HuH-7.5 (cell line): Measurements from ENCODE around the gene THOP1.
"Not testable (repeated sequence)": the region's sequence is repeated elsewhere in the genome, so short reads cannot be mapped to it uniquely, and the experiment has no call there.

Experiments
- DNase-seq: peaks from one replicate; pipeline ENCODE4 v3.0.0; 2011; ENCODE audit warnings: low spot score

Gene THOP1

DNA sequence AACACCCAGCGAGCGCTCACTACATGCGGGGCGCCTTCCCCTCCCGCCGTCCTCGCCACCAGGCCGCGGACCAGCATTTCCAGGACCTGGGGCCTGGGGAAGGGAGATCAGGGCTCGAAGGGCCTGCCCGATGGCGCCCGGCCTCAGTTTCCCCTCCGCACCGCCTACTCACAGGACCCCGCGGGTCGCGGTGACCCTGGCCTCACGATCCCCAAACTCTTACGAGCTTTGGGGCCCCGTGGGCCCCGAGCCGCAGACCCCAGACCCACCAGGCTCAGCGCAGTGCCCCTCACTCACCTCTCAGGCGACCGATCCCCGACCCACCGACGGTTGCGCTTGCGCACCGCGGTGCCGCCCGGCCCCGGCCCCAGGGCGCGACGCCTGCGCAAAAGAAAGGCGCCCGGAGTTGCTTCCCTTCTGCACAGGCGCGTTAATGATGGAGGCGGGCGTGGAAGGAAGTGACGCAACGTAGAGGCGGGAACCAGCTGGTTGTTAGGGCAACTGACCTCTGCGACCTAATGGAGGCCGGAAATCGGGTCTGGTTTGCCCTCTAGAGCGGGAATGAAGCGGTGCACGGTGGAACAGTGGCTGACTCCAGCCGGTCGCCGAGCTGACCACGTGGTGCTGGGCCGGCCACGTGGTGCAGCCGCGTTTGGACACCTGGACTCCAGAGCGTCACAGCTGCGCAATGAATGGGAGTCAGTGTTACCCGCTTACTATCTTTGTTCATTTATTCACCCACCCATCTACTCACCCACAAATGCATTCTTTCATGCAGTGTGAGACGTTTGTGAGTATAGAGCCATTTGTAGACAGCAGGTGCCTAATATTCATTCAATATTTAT is 2.1 kb upstream of the THOP1 start, which contains the start of gene SGTA:
Gene SGTA, minus strand, starts transcription at position 338 of the 845 bp plus-strand sequence. CDS start 14,205 bp downstream, outside the sequence.
- DNase-seq, result peak; percentile 98

DNA sequence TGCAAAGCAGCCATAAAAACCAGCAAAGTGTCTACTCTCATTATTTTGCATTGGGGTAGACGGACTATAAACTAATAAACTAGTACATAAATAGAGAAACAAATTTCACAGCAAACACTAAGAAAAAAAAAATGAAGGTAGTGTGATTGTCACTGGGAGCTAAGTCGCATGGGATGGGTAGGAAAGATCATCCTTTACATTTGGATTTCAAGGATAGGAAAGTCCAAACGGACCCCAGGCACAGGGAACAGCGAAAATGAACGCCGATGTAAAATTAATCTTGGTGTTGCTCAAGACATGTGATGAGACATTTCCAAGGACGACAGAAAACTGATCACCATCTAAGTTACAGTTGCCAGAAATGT is 1.5 kb upstream of the THOP1 start:
- DNase-seq, result no peak

DNA sequence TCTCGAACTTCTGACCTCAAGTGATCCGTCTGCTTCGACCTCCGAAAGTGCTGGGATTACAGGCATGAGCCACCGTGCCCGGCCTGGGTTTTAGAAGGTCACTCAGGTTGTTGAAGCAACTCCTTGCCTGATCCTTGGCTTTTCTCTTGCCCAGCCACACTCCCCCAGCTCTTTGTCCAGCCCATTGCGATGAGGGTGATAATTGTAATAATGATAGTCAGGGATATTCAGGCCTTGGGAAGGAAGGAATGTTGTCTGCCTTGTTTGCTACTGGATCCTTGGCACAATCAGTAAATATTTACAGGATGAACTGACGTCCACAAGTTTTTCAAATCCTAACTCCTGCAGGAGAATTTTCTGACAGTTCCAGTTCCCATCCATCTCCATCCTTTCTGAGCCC is 1.8 kb downstream of the THOP1 start:
- no peak for DNase-seq

DNA sequence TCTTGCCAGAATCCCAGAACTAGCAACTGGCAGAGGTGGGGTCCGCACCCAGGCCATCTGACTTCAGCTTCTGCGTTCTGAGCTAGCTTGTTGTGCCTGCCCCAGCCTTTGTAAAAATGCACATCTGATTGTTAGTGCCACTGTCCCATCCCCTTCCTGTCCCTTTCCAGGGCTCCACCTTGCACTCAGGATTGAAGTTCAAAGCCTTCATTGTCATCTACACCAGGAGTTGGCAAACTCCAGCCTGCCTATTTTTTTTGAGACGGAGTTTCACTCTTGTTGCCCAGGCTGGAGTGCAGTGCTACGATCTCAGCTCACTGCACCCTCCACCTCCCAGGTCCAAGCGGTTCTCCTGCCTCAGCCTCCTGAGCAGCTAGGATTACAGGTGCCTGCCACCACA is 2.9 kb downstream of the THOP1 start:
- DNase-seq, result no peak

DNA sequence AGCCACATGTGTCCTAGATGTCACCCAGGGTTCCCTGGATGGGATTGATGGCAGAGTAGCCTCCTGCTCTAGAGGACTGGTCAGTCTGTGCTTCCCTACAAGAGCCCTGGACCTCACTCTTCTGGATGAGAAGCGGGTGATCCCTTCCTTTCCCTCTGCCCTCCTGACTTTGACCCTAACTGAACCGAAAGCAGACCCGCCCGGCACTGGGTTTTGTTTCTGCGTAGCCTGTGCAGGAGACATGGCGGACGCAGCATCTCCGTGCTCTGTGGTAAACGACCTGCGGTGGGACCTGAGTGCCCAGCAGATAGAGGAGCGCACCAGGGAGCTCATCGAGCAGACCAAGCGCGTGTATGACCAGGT is 4.9 kb downstream of the THOP1 start:
- no peak for DNase-seq

DNA sequence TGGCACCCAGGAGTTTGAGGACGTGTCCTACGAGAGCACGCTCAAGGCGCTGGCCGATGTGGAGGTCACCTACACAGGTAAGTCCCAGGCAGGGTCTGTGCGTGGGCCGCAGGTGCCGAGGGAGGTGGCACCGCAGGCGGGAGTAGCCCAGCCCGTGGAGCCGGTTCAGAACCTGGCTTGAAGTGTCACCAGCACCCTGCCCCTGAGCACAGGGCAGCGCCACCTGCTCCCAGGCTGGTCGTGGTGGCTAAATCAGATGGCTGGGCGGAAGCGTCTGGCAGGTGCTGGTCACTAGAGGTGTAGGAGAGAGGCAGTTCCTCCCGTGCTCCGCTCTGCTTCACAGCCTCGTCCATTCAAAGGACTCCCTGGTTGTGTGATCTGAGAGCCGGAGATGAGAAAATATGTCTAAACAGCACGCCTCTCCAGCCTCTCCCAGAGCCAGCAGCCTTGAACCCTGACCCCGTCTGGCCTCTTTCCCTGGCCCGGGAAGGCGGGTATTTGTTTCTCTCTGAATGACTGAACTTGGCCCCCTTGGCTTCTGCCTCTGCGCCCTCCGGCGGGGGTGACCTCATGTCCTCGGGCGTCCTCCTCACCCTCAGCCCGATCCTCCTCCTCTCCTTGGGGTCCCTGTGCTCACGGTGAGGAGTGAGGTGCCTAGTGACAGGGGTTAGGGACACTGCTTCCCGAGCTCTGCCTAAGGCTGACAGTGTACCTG is 5.4 kb downstream of the THOP1 start:
- no peak for DNase-seq

DNA sequence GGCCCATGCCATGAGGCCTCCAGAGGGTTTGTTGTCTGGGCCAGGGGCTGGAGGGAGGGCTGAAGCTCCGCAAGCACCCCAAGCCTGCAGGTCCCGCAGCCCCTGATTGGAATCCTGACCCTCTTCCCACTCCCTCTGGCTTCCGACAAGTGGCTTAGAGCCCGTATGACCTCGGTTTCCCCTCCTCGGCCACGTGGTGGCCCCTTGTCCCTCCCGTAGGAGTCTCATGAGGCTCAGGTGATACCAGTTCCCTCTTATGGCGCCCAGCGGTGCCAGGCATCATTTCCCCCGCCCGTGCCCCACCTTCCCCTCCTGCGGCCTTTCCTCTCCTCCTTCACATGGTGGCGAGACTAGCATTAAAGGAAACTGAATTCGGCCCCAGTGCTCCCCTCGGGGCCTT is 6.1 kb downstream of the THOP1 start:
- no peak for DNase-seq

DNA sequence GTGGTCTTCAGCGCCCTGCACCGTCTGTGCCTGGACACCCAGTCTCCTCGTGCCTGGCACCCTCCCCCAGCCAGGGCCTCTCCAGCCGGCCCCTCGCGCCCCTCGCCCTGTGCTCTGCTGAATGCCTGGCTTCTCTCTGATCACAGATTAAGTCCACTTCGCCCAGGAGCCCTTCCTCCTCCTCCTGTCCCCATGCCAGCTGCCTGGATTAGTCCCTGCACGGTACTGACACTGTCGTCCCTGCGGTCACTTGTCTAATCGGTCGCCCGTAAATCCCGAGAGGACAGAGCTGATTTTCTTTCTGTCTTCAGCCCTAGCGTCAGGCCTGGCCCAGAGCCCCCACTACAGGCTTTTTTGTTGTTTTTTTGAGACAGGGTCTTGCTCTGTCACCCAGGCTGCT is 6.6 kb downstream of the THOP1 start:
- no peak for DNase-seq

DNA sequence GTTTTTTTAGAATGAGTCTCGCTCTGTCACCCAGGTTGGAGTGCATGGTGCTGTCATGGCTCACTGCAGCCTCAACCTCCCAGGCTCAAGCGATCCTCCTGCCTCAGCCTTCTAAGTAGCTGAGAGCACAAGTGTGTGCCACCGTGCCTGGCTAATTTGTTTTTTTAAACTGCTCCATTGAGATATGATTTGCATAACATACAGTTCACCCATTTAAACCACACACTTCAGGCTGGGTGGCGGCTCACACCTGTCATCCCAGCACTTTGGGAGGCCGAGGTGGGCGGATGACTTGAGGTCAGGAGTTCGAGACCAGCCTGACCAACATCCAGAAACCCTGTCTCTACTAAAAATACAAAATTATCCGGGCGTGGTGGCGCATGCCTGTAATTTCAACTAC is 7.4 kb downstream of the THOP1 start:
- DNase-seq, result not testable (repeated sequence)

DNA sequence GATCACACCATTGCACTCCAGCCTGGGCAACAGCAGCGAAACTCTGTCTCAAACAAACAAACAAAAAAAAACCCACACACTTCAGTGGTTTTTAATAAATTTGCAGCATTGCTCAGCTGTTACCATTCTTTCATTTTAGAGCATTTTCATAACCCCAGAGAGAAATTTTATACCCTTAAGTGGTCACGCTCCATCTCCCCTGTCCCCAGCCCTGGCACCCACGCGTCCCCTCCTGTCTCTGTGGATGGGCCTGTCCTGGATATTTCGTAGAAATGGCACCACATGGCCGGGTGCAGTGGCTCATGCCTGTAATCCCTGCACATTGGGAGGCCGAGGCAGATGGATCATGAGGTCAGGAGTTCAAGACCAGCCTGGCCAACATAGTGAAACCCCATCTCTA is 7.8 kb downstream of the THOP1 start:
- no peak for DNase-seq

DNA sequence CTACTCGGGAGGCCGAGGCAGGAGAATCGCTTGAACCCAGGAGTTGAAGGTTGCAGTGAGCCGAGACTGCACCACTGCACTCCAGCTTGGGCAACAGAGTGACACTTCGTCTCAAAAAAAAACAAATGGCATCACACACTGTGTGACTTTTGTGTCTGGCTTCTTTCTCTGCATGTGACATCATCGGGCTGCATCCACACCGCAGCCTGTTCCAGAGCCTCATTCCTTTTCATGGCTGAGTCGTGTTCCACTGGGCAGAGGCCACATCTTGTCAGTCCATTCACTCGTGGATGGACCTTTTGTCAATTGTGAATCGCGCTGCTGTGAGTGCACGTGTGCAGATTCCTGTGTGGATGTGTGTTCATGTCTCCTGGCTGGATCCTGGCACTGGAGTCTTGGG is 8.3 kb downstream of the THOP1 start:
- DNase-seq, result no peak

DNA sequence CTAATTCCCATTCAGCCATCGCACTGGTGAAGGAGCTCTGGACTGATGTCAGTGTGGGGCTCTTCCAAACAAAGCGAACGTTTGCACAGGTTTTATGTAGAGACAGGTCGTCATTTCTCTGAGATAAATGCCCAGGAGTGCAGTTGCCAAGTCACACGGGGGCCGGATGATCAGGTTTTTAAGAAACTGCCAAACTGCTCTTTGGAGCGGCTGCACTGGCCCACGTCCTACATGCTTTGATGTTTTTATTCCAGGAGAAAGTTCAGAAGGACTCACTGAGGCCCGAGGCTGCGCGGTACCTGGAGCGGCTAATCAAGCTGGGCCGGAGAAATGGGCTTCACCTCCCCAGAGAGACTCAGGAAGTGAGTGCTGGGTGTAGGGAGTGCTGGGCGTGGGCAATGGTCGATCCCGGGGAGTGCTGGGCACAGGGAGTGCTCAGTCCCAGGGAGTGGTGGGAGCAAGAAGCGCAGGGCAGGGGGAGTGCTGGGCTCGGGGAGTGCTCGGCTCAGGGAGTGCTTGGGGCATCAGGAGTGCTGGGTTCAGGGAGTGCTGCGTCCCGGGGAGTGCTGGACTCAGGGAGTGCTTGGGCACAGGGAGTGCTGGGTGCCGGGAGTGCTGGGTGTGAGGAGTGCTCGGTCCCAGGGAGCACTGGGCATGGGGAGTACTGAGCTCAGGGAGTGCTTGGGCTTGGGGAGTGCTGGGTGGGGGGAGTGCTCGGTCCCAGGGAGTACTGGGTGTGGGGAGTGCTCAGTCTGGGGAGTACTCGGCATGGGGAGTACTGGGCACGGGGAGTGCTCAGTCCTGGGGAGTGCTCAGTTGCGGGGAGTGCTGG is 10.7 kb downstream of the THOP1 start:
- DNase-seq, result no peak

DNA sequence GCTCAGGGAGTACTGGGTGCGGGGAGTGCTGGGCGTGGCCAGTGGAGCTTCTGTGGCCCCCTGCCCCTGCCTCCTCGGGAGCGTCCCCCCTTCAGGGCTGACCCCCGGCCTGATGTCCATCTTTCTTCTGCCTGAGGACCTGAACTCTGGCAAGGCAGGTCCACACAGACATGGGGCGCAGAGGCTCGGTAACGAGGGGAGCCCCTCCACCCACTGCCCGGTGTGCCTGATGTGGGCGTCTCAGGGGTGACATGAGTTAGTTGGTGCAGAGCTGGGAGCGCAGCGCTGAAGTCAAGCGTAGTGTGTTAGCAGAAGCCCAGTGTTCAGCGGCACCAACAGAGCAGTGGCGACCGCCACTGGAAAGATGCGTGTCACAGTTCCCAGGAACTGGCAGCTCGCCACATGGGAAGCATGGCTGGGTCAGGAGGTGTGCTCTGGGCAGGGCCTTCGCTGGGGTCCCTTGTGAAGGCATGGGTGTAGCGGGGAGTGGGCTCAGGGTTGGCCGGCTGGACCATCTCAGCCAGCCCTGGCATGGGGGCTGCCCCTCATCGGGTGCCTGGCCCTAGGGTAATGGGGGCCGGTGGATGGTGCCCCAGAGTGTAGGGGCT is 11.5 kb downstream of the THOP1 start:
- DNase-seq, result no peak

DNA sequence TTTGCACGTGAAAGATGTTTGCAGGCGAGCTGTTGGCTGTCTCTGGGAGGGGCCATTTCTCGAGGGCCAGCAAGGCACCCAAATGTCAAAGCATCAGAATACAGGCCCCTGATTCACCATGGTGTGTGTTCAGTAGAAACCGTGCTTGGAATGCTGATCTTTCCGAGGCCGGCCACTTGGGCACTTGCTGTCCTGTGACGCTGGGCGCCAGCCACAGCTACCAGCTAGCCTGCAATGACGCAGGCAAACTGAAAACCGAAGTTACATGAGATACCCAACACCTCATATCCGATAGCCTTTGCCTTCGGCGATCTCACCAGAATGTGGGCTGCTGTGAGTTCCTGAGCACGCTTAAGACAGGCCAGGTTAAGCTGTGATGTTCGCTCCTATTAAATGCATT is 12.0 kb downstream of the THOP1 start:
- DNase-seq, result no peak

DNA sequence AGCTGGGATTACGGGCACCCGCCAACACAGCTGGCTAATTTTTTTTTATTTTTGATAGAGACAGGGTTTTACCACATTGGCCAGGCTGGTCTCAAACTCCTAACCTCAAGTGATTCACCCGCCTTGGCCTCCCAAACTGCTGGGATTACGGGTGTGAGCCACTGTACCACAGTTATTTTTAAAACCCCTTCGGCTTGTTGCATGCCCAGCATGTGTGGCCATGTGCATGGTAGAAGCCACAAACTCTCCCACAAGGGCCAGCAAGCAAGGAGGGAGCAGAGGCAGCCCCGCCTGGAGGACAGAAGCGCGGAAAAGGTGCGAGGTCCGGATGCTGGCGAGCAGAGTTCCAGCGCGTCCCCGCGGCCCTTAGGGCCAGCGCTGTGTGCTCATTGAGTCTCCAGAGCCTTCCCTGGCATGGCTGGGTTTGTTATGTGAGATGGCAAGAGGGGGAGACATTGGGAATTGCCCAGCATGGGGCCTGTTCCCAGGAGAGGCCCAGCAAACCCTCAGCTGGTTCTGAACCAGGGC is 12.9 kb downstream of the THOP1 start:
- no peak for DNase-seq

DNA sequence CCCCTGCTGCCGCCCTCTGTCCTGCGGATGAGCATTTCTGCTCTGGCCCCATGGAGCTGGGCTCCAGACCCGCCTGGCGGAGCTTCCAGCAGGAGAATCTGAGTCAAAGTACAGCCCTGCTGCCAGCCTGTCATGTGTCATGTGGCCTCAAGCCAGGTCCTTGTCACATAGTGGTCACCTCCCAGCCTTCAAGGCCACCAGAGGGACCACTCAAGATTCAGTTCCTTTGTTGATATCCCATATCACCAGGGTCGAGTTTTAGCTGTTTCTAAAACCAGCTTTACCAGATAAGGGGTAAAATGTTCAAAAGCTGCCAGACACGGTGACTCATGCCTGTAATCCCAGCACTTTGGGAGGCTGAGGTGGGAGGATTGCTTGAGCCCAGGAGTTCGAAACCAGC is 13.4 kb downstream of the THOP1 start:
- no peak for DNase-seq

DNA sequence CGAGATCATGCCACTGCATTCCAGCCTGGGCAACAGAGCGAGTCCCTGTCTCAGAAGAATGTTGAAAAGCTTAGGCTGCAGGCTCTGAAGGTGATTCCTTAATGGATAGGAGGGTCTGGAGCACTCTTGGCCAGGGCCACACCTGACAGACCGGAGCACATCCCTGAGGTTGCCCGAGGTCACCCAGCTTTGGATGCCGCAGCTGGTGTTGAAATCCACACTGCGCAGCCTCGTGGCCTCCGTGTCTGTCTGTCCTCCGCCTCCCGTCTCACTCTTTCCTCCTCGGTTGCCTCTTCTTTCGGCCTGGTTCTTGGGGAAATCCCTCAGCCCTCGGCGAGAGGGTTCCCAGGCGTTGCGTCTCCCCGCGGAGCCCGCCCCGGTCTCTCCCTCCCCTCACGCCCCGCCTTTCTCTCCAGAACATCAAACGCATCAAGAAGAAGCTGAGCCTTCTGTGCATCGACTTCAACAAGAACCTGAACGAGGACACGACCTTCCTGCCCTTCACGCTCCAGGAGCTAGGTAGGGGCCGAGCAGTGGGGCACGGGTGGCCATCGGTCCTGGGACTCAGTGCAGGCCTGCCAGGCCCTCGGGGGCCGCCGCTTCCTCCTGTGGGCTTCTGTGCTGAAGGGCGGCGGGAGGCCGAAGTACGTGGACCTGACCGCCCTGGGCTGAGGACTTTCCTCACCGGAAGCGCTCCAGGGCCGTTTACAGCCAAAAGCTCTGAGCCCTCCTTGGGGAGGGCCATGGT is 14.1 kb downstream of the THOP1 start:
- DNase-seq, result no peak

DNA sequence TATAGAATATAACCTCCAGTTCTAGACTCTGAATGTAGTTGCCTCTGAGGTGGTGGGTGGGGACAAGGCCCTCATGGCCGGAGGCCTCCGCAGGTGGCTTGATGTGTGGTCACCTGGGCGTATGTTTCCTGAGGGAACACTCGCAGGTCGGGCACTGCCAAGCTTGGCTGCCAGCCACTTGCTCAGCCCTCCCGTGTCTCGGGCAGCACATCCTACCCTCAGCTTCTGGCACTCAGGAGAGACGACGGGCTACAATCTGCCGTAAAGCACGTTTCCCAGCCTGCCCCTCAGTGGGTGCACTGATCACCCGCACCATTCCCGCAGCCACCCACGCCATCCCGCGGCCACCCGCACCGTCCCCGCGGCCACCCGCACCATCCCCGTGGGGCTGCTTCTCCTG is 15.2 kb downstream of the THOP1 start:
- DNase-seq, result no peak

DNA sequence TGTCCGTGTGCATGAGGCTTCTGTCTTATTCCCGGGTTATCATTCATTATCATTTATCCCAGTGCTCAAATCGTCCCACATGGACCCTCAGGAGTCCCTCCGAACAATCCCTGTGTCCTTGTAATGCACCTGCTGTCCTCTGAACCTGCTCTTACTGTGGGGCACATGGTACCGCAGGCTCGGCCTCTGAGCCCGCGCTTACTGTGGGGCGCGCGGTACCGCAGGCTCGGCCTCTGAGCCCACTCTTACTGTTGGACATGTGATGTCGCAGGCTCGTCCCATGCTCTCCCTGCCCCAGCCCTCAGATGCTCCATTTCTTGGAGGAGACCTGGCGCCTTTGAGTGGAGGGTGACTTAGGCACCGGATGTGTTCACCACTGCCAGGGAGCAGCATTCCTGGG is 17.5 kb downstream of the THOP1 start:
- DNase-seq, result no peak

DNA sequence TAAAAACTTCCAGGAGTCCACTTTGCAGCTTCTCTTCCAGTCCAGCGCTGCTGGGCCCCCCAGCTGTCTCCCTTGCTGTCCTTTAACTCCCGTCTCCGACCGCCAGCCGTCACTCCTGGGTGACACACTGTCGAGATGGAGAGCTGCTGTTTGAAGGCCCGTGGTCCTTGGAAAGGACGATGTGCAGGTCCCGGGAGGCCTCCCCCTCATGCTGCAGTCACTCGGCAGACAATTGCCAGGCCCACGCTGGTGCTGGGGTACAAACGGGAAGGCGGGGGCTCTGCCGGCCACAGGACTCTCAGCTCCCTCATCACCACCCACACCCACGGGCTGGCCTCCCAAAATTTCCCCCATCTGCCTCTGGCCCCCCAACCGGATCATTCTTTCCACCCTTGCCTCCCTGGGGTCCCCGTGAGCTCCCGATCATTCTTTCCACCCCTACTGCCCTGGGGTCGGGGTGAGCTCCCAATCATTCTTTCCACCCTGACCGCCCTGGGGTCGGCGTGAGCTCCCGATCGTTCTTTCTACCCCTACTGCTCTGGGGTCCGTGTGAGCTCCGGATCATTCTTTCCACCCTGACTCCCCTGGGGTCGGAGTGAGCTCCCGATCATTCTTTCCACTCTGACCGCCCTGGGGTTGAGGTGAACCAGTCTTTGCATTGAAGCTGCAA is 18.3 kb downstream of the THOP1 start:
- no peak for DNase-seq
